ENCODE results near the gene LRBA. TPM values are rescaled to one million over a fixed set of nuclear protein-coding genes. Genes with fewer than 3 reads are reported as not detected.
A peak's percentile ranks its signal among the peaks of the same experiment; 100 is the strongest.

The LRBA gene
- total RNA-seq, 1 donor from 2014 or later = 58.0 TPM

DNA sequence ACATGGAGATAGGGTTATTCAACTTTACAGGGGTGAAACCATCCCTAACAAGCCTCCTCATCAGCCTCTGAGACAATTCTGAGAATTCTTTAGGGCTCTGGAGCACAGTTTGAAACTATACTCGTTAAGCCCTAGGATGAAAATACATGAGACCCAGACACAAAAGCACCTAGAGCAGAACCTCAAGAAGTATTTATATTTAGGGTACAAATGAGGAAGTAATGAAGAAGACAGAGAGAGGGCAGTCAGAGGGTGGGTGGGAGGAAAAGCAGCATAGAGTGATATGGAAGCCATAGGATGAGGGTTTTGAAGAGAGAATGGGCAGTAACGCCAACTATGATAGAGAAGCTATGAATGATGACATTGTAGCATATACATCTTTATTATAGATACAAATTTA lies 686.6 kb downstream of the LRBA start:
- DNase-seq (ENCODE audit: low spot score) = no peak

DNA sequence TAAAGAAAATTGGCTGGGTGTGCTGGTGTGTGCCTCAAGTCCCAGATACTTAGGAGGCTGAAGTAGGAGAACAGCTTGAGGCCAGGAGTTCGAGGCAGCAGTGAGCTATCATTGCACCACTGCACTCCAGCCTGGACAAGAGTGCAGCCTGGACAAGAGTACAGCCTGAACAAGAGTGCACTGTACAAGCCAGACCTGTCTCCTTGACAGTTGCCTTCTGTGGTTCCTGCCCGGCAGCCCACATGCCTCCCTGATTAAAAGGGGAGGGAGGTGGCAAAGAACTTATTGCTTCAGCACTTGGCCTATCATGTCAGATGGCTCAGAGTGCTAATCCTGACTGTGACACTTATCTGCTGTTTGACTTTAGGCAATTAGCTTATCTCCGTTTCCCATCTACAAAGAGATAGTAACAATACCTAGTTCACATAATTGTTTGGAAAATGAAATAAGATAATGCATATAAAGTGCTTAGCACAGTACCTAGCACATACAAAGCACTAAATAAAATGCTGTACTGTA lies 687.8 kb downstream of the LRBA start:
- DNase-seq (ENCODE audit: low spot score) = no peak

DNA sequence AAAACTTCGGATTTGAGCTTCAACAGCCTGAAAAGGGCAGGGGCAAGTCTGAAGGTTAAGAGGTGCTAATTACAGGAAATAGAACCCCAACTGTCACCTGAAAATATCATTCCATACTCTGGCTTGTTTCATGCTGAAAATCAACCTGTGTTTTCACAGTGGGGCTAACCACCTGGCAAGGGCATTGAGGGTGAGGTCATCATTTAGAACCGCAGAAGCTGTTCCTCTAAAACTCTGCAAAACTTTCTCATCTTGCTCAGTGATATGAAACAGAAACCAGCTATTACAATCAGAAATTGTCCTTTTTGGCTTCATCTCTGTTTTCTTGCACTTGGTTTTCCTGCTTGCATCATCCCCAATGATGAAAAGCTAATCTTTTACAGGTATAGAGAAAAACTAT lies 689.2 kb downstream of the LRBA start:
- peak; percentile 29 for DNase-seq (ENCODE audit: low spot score)

DNA sequence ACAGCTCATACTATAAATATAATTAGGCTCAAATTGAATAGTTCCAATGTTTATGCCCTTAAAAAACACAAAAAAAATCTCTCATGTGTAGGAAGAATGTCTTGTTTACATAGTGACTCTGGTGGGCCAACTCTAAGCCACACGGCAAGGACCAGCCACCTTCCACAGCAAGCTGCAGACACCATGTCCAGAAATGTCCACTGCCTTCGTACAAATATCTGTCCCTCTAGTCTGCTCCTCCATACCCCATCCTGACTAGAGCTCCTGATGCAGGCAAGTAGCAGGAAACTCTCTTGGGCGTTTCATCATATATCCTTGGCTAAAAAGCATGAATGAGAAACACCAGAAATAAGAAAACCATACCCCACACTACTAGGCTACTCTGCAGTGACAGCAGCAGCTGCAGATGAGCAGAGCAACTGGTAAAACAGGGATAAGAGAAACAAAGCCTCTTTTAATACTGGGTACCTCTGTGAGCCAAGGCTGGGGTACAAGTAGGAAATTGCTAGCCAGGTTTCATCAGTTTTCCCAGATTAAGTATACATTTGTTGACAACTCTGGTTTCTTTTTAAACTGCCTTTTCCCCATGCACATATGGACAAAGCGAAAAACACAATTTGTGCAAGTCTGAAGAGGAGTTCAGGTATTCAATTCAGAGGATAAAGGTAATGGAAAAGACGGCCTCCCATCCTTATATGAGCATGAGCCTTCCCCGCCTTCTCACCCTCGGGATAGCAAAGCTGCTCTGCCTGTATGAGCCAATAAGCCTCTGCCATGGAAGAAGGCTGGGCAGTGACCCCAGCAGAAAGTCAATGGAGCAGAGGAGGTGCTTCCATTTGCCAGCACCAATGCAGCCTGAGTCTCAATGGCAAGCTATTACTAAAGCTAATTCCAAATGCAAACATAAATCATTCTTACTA lies 691.4 kb downstream of the LRBA start:
- DNase-seq (ENCODE audit: low spot score) = peak; percentile 72

DNA sequence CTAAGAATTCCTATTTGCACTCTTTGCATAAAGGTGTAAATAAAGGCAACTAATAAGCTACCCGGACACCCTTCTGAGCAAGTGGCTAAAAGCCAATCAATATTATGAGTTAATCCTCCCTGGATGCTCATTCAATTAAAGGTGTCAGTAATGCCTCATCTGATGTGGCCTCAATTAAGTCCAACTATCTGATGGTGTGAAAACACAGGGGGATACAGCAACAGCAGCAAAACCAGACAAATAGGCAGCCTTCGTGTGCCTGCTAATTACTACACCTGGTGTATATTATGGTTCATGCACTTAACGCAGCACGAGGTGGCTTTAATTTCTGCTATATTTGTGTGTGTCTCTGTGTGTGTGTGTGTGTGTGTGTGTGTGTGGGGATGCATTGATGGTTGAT lies 692.4 kb downstream of the LRBA start:
- no peak for DNase-seq (ENCODE audit: low spot score)

DNA sequence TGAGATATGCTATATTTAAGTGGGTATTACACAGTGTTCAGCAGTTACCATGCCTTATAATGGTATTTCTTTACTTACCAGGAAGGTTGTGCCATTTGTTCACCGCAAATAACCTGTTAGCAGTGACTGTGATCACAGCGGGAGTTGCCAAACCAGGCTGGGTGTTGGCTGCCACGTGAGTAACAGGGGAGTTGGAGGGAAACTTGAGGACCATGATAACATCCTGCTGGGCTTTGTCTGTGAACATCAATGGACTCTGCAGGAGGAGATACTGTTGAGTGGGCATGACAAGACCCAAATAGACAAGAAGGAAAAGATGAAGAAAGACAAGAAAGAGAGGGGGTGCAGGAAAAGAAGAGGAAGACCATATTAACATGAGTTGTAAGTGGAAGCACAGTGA lies 694.0 kb downstream of the LRBA start:
- DNase-seq (ENCODE audit: low spot score) = no peak

DNA sequence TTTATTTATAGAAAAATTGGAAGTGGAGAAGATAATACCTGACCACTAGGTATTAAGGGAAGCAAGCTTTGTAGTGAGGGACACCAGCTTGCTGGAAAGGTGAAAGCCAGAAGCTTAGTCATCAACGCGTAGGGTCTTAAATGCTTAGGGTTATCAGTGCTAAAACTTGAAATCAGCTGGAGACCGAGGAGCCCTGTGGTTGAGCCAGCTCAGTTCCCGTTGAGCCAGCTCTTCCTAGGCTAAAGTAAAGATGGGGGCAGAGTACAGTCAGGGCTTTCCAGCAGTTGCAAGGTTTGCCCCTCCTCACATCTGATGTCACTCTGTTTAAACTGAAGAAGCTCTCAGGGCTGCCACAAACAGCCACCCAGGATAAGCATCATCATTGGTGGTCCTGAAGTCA lies 696.1 kb downstream of the LRBA start:
- DNase-seq (ENCODE audit: low spot score) = no peak

DNA sequence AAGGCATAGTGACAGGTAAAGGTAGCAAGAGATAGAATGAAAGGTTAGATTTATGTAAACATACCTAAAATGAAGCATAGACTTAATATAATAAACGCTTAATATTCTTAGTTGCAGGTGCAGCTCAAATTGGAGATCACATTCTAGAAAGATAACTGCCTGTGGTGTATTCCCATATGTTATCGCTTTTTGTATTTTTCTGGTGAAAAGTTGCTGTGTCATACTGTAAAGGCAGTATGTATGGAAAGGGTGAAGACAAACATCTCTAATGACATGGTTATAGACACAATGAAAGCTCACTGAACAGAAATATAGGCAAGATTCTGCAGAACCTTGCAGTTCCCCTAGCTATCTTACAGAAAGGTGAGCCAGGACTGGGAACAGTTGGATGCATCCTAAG lies 696.6 kb downstream of the LRBA start:
- DNase-seq (ENCODE audit: low spot score) = no peak

DNA sequence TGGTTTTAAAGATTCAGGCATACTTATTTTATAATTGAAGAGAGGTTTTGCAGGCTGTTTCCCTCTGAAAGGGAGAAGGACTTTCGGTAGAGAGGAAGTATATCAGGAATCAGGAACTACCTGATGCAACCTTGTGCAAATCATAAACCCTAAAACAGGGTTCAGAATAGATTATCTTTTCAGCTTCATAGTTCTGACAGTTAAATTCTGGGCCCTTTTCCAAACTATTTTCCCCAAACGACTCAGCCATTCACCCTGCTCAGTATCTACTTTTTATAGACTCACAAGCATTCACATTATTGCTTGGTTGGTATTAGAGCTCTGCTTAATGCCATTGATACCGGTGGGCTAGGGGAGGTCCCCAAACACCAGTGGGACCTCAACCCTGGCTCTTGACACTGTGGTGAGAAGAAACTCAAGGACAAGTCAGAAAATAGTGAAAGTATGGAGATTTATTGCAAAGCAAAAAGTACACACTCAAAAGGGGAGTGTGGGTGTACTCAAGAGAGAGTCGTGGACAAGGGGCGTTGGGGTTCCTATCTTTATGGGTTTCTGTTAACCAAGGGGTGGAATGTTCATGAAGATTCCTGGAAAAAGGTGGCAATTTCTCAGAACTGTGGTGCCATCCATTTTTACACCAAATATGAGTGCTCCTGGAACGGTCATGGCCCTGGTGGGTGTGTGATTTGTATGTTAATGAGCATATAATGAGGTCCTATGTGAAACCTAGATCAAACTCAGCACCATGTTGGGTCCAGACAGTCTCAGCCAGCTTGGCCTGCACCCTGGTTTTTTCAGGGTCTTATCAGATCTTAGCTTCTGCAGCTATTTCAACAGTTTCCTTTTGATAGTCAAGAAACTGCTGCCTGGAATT lies 698.5 kb downstream of the LRBA start:
- no peak for DNase-seq (ENCODE audit: low spot score)

DNA sequence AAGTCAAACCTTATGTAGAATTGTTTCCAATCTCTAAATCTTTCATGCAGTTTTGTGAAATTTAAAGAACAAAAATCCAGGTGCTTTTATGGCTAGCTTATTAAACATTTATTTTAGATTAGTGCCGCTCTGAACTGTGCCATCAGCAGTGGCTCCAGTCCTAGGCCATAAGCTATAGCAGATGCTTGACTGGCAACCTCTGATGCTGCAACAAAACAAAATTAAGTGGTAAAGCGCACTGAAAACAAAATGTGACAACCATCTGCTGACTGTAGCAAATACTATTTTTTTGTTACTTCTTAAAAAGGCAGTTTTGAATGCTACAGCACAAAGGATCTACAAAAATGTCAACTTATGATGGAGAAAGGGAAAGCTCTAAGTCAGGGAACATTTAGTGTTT lies 699.4 kb downstream of the LRBA start:
- no peak for DNase-seq (ENCODE audit: low spot score)

DNA sequence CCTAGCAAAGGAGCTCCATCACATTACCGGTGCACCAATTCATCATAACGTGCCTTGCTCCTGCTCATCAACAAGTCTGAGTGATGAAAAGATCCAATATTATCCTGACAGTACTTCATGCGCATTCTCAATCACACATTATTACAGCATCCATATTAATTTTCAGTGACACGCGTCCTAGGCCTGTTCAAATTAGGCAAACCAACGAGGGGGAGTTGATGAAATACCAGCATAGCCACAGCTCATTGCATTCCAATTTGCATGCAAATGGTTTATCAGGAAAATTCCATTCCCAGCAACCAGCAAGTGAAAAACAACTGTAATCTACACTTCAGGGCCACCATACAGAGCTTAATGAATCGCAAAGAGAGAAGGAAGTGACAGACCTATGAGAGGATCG lies 699.9 kb downstream of the LRBA start:
- DNase-seq (ENCODE audit: low spot score) = no peak

DNA sequence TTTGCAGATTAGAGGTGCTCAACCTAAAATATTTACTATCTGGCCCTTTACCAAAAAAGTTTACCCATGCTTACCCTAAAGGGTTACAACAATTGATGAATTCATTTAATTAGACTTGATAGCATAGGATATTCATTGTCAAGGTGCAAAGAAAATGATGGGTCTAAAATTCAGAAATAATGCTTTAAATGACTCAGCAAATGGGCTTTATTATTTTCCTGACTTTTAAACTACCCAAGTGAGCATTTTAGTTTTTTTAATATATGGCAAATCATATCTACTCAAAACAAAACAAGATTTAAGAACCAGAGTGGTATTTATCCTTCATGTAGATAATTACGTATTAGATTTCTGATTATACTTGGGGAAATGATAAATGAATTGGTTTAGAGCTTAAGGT lies 701.1 kb downstream of the LRBA start:
- no peak for DNase-seq (ENCODE audit: low spot score)

DNA sequence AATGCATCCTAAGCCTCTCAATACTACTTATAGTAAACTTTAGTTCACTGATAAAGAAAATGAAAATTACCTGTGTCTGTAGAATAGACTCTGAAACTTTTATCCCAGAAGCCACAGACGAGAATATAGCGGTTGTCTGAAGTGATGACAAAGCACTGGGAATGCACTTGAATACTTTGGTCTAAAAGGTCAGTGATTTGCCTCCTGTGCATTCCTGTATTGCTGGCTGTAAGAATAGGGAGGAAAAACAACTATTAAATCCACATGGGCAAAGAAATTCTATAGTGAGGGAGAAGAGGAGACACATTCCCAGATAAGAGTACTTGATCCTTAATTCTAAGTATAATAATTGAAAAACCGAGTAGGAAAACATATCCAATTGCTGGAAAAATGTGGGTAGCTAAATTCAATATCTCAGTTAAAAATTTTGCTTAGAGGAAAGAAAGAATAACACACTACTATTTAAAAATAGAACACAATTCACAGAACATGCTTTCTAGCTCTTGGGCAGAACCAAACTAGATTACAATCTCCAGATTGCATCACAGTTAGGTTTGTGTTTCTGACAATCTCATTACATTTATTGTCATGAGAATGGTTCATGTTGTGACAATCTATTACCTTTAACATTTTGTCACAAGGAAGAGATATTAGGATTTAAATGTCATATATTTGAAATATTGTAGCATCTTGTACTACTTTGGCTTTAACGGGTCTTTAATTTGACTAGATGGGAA lies 704.8 kb downstream of the LRBA start:
- DNase-seq (ENCODE audit: low spot score) = no peak

DNA sequence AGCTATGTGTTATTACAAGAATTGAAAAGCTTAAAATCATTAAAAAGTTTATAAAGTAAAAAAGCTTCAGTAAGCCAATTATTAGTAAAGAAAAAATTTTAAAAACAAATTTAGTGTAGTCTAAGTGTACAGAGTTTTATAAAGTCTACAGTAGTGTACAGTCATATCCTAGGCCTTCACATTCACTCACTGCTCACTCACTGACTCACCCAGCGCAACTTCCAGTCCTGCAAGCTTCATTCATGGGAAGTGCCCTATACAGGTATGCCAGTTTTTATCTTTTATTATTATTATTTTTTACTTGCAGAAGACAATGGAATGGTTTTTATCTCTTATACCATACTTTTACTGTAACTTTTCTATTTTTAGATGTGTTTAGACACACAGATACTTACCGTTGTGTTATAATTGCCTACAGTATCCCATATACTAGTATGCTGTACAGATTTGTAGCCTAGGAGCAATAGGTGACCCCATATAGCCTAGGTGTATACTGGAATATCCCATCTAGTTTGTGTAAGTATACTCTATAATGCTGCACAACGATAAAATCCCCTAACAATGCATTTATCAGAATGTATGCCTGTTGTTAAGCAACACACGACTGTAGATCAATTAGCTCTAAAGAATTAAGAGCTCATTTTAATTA lies 706.1 kb downstream of the LRBA start:
- no peak for DNase-seq (ENCODE audit: low spot score)

DNA sequence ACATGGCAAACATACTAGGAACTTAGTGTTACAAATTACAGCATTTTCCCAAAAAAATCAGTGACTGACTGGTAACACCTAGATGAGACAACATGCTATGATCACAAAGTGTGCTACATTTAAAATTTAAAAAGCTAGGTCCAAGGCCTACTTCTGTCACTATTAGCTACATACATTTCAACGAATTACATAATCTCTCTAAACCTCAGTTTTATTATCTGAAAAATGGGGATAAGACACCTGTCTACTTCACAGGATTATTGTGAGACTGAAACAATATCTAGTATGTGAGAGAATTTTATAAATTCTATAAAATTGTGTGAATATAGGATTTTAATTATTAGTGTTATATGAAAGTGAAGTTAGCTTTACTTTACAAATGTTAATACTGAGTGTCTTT lies 708.4 kb downstream of the LRBA start:
- no peak for DNase-seq (ENCODE audit: low spot score)

DNA sequence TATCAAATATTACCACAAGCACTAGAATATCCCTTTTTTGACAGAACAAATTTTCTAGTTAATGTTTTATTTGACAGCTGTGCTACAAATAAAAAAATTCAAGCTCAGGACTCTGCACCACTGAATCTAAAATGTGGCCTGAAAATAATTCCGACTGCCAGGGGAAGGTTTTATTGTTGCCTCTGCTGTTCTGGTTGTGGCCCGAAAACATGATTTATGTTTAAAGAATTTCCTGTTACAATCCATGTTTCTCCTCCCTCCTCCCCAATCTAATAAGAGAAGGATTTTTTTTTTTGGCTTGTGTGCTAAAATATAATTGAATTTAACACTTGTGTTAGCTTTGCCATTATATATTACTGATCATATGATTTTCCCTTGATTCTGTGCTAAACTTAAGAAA lies 709.1 kb downstream of the LRBA start:
- no peak for DNase-seq (ENCODE audit: low spot score)

DNA sequence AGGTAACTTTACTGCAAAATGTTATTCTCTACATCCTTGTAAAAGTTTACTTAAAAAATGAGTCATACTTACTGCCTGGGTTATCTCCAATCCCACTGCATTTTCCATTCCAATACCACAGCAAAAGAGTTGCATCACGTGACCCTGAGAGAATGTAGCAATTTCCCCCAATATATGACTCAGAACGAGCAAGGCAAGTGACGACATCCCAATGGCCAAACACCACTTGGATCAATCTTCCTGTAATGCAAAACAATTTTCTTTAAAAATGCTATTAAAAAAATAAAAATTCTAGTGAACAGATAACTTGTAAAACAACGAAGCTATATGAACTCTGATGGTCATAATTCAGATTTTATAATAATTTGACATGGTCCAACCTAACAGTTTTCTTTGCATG lies 712.5 kb downstream of the LRBA start:
- peak; percentile 44 for DNase-seq (ENCODE audit: low spot score)

DNA sequence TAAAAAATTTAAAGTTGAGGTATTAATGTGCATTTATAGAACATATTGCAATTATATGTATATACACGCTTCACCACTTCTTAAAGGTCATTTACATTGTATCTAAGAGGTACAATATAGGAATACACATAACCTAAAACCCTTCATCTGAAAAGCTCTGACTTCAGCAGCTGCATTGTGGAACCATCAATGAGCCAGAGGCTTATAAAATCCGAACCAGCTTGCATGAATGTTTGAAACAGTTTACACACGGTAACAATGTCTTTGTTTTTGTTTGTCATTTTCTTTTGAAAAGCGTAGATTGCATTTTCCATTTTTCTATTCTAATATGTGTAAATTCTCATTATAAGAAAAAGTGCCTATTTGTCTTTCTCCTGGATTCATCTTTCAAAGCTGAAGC lies 715.3 kb downstream of the LRBA start:
- no peak for DNase-seq (ENCODE audit: low spot score)

DNA sequence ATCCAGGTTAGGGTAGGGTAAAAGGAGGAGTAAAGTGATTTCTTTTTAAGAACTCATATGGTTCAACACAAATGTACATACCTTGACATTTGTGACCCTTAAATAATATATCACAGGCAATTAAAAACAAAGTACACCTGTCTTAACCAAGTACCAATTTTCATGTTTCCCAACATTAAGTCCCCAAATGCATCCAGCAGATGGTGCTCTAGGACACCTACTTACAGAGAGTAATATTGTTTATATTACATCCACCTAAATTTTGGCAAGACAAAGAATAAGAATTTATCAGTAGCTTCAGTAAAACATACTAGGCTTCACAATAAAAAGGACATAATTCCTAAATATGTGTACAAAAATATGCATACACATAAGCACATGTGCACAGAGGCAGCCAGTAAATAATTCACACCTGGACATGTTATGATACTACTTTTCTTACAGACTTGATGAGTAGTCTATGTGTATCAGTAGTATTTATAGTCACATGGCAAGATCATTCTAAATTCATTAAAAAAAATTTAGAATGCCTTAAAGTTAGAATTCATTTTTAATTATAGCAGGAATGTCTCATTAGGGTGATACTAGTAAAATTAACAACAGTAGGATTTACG lies 717.1 kb downstream of the LRBA start:
- DNase-seq (ENCODE audit: low spot score) = peak; percentile 72

DNA sequence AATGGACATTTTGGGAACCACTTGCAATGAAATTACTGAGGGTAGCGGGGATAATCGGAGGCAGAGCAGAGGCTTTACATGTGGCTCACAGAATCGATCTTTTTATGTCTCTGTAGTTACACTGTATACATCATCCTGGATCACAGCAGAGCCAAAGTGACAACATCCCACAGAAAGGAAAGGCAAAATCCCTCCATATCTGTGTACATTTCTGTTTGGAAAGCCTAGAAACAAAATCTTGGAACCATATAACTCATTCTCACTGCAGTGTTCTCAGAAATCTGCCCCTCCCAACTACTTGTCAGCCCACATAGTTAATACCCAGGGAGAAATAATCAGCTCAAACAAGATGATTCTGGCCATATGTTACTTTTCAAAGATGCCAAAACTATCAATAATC lies 725.2 kb downstream of the LRBA start:
- DNase-seq (ENCODE audit: low spot score) = peak; percentile 84

DNA sequence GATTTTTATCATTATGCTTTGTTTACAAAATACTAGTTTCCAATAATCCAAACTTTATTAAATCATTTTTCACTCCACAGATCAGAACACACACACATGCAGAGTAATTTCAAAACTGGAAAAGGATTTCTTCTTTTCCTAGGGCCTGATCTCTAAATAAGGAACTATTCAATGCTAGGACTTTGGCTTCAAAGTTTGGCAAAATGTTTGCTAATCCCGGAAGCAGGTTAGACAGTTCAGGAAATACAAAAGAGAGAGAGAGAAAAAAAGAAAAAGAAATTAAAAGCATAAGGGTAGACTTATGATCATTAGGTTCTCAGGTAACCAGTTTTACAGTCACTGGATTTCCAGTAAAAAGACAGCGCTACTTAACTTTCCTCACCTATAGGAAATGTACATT lies 725.9 kb downstream of the LRBA start:
- DNase-seq (ENCODE audit: low spot score) = no peak
